PC-9 (cell line): ENCODE data around the gene PDE1C.

Experiments
- EZH2 ChIP-seq: fragments of 200-600 bp; sonication (generic); IDR thresholded peaks from 2 replicates; pipeline ENCODE4 v1.8.0; 2017; ENCODE audit warnings: antibody characterized with exemption, low read depth
- TF ChIP-seq, protein P1 (sequence below): fragments of 200-600 bp; sonication (generic); conservative IDR thresholded peaks from 2 replicates; pipeline ENCODE4 v1.6.1; 2017; ENCODE audit warnings: mixed run types, antibody characterized with exemption, mild to moderate bottlenecking, moderate library complexity

DNA sequence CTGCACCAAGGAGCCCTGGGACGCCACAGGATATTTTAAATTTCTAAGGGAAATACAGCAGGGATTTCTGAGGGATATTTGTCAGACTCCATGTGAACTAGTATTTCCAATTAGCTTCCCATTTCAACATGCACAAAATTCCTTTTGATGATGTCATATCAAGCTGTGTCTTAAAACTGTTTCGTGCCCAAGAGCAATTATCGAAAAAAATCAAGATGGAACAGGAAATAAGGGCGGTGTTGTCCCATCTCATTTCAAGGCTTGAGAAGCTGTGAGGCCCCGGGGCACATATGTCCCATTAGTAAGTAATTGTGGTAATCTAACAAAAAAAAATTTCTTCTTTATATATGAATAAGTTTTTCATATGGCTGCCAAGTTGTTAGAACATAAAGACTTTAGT, 335.8 kb downstream of the PDE1C start:
- TF ChIP-seq, protein P1, sequence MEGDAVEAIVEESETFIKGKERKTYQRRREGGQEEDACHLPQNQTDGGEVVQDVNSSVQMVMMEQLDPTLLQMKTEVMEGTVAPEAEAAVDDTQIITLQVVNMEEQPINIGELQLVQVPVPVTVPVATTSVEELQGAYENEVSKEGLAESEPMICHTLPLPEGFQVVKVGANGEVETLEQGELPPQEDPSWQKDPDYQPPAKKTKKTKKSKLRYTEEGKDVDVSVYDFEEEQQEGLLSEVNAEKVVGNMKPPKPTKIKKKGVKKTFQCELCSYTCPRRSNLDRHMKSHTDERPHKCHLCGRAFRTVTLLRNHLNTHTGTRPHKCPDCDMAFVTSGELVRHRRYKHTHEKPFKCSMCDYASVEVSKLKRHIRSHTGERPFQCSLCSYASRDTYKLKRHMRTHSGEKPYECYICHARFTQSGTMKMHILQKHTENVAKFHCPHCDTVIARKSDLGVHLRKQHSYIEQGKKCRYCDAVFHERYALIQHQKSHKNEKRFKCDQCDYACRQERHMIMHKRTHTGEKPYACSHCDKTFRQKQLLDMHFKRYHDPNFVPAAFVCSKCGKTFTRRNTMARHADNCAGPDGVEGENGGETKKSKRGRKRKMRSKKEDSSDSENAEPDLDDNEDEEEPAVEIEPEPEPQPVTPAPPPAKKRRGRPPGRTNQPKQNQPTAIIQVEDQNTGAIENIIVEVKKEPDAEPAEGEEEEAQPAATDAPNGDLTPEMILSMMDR: no peak
- TF ChIP-seq EZH2: no peak
